Testis (tissue), 2 donors: Measurements from ENCODE around the gene MN1.

Source experiments
- CTCF ChIP-seq, 3 experiments: fragments of 450-650 bp in 2 of 3; fragments of 200-600 bp in 1 of 3; sonication (generic) in 1 of 3; IDR thresholded peaks; one replicate each; pipeline ENCODE4 v1.5.1; 2016 to 2019; ENCODE audit warnings: antibody characterized with exemption in 3 of 3, mild to moderate bottlenecking in 2 of 3, moderate library complexity in 1 of 3
- POLR2A ChIP-seq: fragments of 450-650 bp; IDR thresholded peaks from one replicate; pipeline ENCODE4 v1.6.1; 2017; ENCODE audit warnings: antibody characterized with exemption, mild to moderate bottlenecking, moderate library complexity

GRCh38 chr22:27749597-27750225 lies 51.8 kb downstream of the MN1 start:
- TF ChIP-seq CTCF (IDR thresholded peaks at IDR 0.05): no peak
- TF ChIP-seq POLR2A: no peak
